Common myeloid progenitor, CD34-positive (primary cell): ENCODE results near the gene HORMAD2.
"Not testable (repeated sequence)": the region's sequence is repeated elsewhere in the genome, so short reads cannot be mapped to it uniquely, and the experiment has no call there.

Experiments
- CTCF ChIA-PET: fragments of 350-600 bp; sonication (Branson Sonifier 250); formaldehyde crosslinking; loops from one replicate; lab custom pipeline; 2021; ENCODE audit warnings: antibody characterized with exemption; lab: Charles Lee
- POLR2A ChIA-PET: fragments of 350-600 bp; sonication (Branson Sonifier 250); formaldehyde crosslinking; loops from one replicate; lab custom pipeline; 2021; ENCODE audit warnings: antibody characterized with exemption; lab: Charles Lee
- DNase-seq, 3 donors: peaks; one replicate each; pipeline versions ENCODE4 v3.0.0 to v3.0.0-alpha.2; 2013
- H3K27ac ChIP-seq, 2 experiments: 1 replicate in 1 of 2; 2 replicates in 1 of 2; pipeline ENCODE4 v1.7.0; 2013; ENCODE audit warnings: inconsistent platforms in 2 of 2, low read length in 2 of 2, mild to moderate bottlenecking in 2 of 2, low read depth in 1 of 2, moderate library complexity in 1 of 2; ENCODE audit not compliant: severe bottlenecking in 2 of 2, insufficient read depth in 1 of 2, poor library complexity in 1 of 2
- H3K27me3 ChIP-seq, 5 experiments: replicated peaks in 2 of 5; 1 replicate in 3 of 5; 2 replicates in 2 of 5; pipeline versions ENCODE4 v1.6.1 to v1.7.0; 2013; ENCODE audit warnings: low read length in 4 of 5, mild to moderate bottlenecking in 2 of 5, moderate library complexity in 2 of 5, inconsistent platforms in 1 of 5; ENCODE audit not compliant: insufficient read depth in 5 of 5, control insufficient read depth in 4 of 5
- H3K36me3 ChIP-seq, 4 experiments: 1 replicate in 2 of 4; 2 replicates in 2 of 4; pipeline versions ENCODE4 v1.6.1 to v1.7.0; 2013; ENCODE audit warnings: low read length in 3 of 4, control low read depth in 1 of 4, mild to moderate bottlenecking in 1 of 4; ENCODE audit not compliant: control insufficient read depth in 4 of 4, insufficient read depth in 4 of 4
- H3K4me1 ChIP-seq, 4 experiments: 1 replicate in 3 of 4; 2 replicates in 1 of 4; pipeline versions ENCODE4 v1.6.1 to v1.7.1; 2013; ENCODE audit warnings: low read length in 3 of 4, mild to moderate bottlenecking in 3 of 4, control low read depth in 1 of 4, inconsistent platforms in 1 of 4, moderate library complexity in 1 of 4; ENCODE audit not compliant: control insufficient read depth in 4 of 4, insufficient read depth in 4 of 4; ENCODE audit errors: control extremely low read depth in 1 of 4
- H3K4me3 ChIP-seq, 7 experiments: 1 replicate in 4 of 7; 2 replicates in 3 of 7; pipeline versions ENCODE4 v1.5.1 to v1.7.0; 2013; ENCODE audit warnings: mild to moderate bottlenecking in 7 of 7, low read length in 6 of 7, moderate library complexity in 6 of 7, inconsistent platforms in 2 of 7, low read depth in 2 of 7, control low read depth in 1 of 7; ENCODE audit not compliant: insufficient read depth in 4 of 7, control insufficient read depth in 1 of 7; ENCODE audit errors: extremely low read depth in 1 of 7
- H3K9me3 ChIP-seq, 5 experiments: 1 replicate in 4 of 5; 2 replicates in 1 of 5; pipeline versions ENCODE4 v1.6.1 to v1.7.1; 2013; ENCODE audit warnings: low read length in 4 of 5, mild to moderate bottlenecking in 2 of 5, inconsistent platforms in 1 of 5, low read depth in 1 of 5, moderate library complexity in 1 of 5; ENCODE audit not compliant: control insufficient read depth in 4 of 5, insufficient read depth in 2 of 5; ENCODE audit errors: control extremely low read depth in 1 of 5
- WGBS: methylation state at CpG from one replicate; pipeline ENCODE4 v1.1.5; 2013; ENCODE audit not compliant: insufficient coverage; 5-methylcytosine and 5-hydroxymethylcytosine counted together

Gene HORMAD2

DNA sequence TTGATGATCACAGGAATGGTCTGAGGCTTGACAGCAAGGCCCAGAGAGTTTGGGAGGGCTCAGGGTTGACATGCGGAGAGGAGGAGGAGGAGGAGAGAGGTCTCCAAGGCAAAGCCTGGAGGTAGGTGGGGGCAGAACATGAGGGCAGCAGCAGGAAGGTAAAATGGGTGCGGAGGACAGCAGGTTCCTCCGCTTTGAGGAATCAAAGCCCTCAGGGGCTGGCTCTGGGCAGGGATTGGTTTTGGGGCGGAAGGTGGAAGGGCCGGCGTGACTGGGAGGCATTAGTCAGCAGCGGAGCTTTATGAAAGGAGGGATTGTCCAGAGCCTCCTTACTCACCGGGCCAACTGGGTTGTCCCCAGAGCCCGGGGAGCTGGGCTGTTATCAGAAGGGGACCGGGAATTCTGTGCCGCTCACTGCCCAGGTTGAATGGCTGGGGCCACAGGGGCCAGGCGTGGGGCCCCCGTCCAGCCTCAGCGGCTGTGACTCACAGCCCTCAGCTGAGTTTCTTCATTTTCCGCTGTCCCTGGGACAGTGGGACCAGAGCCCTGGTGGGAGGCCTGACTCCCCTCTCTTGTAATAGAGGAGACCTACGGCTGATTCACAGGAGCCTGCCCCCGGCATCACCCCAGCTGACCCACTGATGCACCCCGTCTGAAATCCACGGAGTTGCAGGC is 130.1 kb downstream of the HORMAD2 start:
- WGBS, result 95% methylated on average over 18 of the region's 19 CpGs
- H3K27ac ChIP-seq, result no peak overlapping the region
- CTCF ChIA-PET, result interaction anchor here (1.0 kb wide), 1 partner anchor 103 kb away, joined by 3 read pairs; no protein-coding TSS in a partner anchor
- POLR2A ChIA-PET, result no interaction called here
- no peaks in the 10 kb centered on the region for H3K9me3 ChIP-seq
- DNase-seq, result no peak
- no peaks in the 10 kb centered on the region for H3K36me3 ChIP-seq
- peaks cover 5 to 31% (median 19%) of the 10 kb centered on the region in 4 experiments for H3K4me1 ChIP-seq
- H3K4me3 ChIP-seq, result no peak overlapping the region
- no peaks in the 10 kb centered on the region for H3K27me3 ChIP-seq

- Histone ChIP-seq H3K27ac (no peak overlapping the region), H3K36me3 (no peaks in the 10 kb centered on the region), H3K9me3 (no peaks in the 10 kb centered on the region), H3K4me3 (no peak overlapping the region), H3K27me3 (peaks cover 0 to 2% (median 0%) of the 10 kb centered on the region in 5 experiments), H3K4me1 (peaks cover 5 to 31% (median 19%) of the 10 kb centered on the region in 4 experiments)
- ChIA-PET POLR2A (no interaction called here), CTCF (no interaction called here)
- DNase-seq, result no peak
- 98% methylated on average over 11 of the region's 18 CpGs for WGBS
These were observed 131.0 kb downstream of the HORMAD2 start for GRCh38 chr22:30211124-30211820.

DNA sequence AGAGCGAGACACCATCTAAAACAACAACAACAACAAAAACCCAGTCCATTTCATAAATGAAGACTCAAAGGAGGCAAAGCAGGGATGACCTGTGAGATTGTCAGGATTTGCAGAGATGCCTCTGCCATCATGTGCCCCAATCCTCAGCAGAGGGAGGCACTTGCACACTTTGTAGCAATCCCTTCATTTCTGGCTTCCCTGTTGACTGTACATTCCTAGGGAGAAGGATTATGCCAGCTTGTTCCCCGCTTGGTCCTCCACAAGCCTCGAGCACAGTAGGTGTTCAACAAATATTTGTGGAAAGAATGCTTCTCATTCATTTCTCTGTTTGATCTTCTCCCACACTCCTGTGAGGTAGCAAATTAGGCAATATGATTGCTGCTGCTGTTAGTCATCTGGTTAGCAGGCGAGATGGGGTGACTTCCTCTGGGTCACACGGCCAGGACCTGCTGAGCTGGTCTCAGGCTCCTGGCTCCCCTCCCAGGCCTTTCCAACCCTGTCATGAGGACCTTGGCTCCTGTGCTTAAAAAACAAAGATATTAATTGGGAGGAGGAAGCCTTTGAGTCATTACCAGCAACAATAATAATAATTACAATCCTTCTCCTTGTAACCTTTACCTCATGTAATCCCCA is 132.2 kb downstream of the HORMAD2 start:
- ChIA-PET CTCF (interaction anchor here (0.8 kb wide), 1 partner anchor 104 kb away, joined by 3 read pairs; no protein-coding TSS in a partner anchor), POLR2A (no interaction called here)
- Histone ChIP-seq H3K9me3 (no peaks in the 10 kb centered on the region), H3K27me3 (peaks cover 0 to 2% (median 0%) of the 10 kb centered on the region in 5 experiments), H3K4me1 (peaks cover 5 to 34% (median 20%) of the 10 kb centered on the region in 4 experiments), H3K4me3 (no peak overlapping the region), H3K36me3 (no peaks in the 10 kb centered on the region), H3K27ac (no peak overlapping the region)
- 86% methylated on average over 2 of the region's 5 CpGs for WGBS
- peak in 2 of 3 donors; percentile 46 to 55 for DNase-seq

DNA sequence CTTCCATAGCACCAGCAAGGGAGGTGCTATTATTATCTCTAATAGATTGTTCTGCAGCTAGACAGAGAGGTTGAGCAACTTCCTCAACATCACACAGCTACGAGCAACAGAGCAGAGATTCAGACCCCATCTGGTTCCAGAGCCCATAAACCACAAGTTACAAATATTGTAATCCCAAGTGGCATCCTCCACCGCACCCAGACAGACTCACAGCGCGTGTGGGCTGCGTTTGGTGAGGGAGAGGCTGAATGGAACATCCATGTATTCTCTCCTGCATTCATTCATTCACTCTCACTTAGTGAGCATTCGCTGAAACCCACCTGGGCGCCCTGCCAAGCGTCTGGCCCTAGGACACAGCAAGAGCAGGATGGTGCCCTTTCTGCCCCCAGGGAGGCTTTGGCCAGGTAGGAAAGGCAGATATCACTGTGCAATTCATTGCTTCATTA is 132.8 kb downstream of the HORMAD2 start:
- ChIA-PET CTCF (interaction anchor here (0.8 kb wide), 1 partner anchor 105 kb away, joined by 3 read pairs; no protein-coding TSS in a partner anchor), POLR2A (no interaction called here)
- Histone ChIP-seq H3K9me3 (no peaks in the 10 kb centered on the region), H3K36me3 (no peaks in the 10 kb centered on the region), H3K27ac (no peak overlapping the region), H3K4me1 (peaks cover 5 to 35% (median 20%) of the 10 kb centered on the region in 4 experiments), H3K4me3 (no peak overlapping the region), H3K27me3 (peaks cover 0 to 2% (median 0%) of the 10 kb centered on the region in 5 experiments)
- 86% methylated on average over 4 of the region's 8 CpGs for WGBS
- DNase-seq, result no peak

- H3K9me3 ChIP-seq, result no peaks in the 10 kb centered on the region
- DNase-seq, result no peak
- 88% methylated on average over 12 of the region's 12 CpGs for WGBS
- peaks cover 0 to 2% (median 0%) of the 10 kb centered on the region in 5 experiments for H3K27me3 ChIP-seq
- no peaks in the 10 kb centered on the region for H3K36me3 ChIP-seq
- POLR2A ChIA-PET, result interaction anchor here (0.6 to 0.9 kb wide), 2 partner anchors 10 to 1513 kb away, joined by 3 read pairs; no protein-coding TSS in a partner anchor
- no peak overlapping the region for H3K27ac ChIP-seq
- H3K4me1 ChIP-seq, result peaks cover 0 to 22% (median 11%) of the 10 kb centered on the region in 4 experiments
- CTCF ChIA-PET, result interaction anchor here (0.9 to 1.4 kb wide), 4 partner anchors 9 to 107 kb away, joined by 3 read pairs; no protein-coding TSS in a partner anchor
- H3K4me3 ChIP-seq, result no peak overlapping the region
These were observed 134.6 kb downstream of the HORMAD2 start for GRCh38 chr22:30214703-30215407.

- WGBS, result 94% methylated on average over 2 of the region's 3 CpGs
- H3K36me3 ChIP-seq, H3K27me3 ChIP-seq, H3K9me3 ChIP-seq, H3K27ac ChIP-seq, POLR2A ChIA-PET, CTCF ChIA-PET, DNase-seq, H3K4me3 ChIP-seq: not testable (repeated sequence)
- peaks cover 5 to 31% (median 19%) of the 10 kb centered on the region in 4 experiments for H3K4me1 ChIP-seq
These were observed 136.0 kb downstream of the HORMAD2 start for GRCh38 chr22:30216272-30216671.
